Duodenal mucosa (tissue), 2 donors: Measurements from ENCODE around the gene GNA15.

Experiments used
- H3K27ac ChIP-seq: one replicate; pipeline ENCODE4 v1.7.0; 2013; ENCODE audit warnings: low read depth, low read length
- H3K27me3 ChIP-seq, 2 donors: one replicate each; pipeline ENCODE4 v1.7.0; 2013; ENCODE audit warnings: low read length in 2 of 2, control low read depth in 1 of 2; ENCODE audit not compliant: insufficient read depth in 2 of 2, control insufficient read depth in 1 of 2
- H3K36me3 ChIP-seq, 2 donors: one replicate each; pipeline ENCODE4 v1.7.0; 2013; ENCODE audit warnings: low read length in 2 of 2, control low read depth in 1 of 2; ENCODE audit not compliant: insufficient read depth in 2 of 2, control insufficient read depth in 1 of 2
- H3K4me1 ChIP-seq, 2 donors: one replicate each; pipeline ENCODE4 v1.7.0; 2013; ENCODE audit warnings: low read length in 2 of 2, control low read depth in 1 of 2; ENCODE audit not compliant: insufficient read depth in 2 of 2, control insufficient read depth in 1 of 2
- H3K4me3 ChIP-seq, 2 donors: one replicate each; pipeline ENCODE4 v1.7.0; 2013; ENCODE audit warnings: low read length in 2 of 2, low read depth in 1 of 2
- H3K9ac ChIP-seq, 2 donors: one replicate each; pipeline ENCODE4 v1.7.0; 2013; ENCODE audit warnings: low read length in 2 of 2, low read depth in 1 of 2
- H3K9me3 ChIP-seq, 2 donors: one replicate each; pipeline ENCODE4 v1.7.0; 2013; ENCODE audit warnings: low read length in 2 of 2, control low read depth in 1 of 2; ENCODE audit not compliant: control insufficient read depth in 1 of 2

Gene GNA15

DNA sequence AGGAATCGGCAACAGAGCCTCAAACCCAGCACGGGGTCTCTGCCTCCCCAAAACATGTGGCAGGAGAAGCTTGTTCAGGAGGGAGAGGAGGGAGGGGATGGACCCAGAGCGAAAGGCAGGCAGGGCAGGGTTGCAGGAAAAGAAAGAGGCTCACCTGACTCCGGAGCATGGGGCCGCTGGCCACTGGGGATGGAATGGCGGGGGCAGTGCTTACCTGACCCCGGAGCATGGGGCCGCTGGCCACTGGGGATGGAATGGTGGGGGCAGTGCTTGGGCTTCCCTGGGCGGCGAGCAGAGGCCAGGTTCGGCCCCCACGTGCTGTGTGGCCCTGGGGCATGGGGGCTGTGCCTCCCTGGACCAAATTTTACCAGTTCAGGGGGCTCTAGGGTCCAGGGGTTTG is 75.4 kb downstream of the GNA15 start:
- Histone ChIP-seq H3K27me3 (no peaks in the 10 kb centered on the region), H3K9me3 (no peaks in the 10 kb centered on the region), H3K9ac (no peak overlapping the region), H3K4me3 (no peak overlapping the region), H3K36me3 (peaks cover 6 to 16% of the 10 kb centered on the region in 2 donors), H3K27ac (no peak overlapping the region), H3K4me1 (no peaks in the 10 kb centered on the region)

DNA sequence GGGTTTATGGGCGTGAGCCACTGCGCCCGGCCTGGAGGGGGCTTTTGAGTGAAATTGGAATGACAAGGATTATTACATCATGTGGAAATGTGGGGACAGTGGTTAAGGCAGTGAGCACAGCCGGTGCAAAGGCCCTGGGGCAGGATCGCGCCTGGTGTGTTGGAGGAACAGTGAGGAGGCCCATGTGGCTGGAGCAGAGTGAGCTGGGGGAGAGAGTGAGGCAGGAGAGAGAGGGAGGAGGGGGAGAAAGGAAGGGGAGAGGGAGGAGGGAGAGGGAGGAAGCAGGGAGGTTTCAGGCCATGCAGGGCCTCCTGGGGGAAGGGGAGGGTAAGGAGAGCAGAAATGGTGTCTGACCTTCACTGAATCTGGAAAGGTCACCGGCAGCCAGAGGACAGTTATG is 77.3 kb downstream of the GNA15 start:
- H3K36me3 ChIP-seq = peaks cover 0 to under 1% of the 10 kb centered on the region in 2 donors
- no peak overlapping the region for H3K9ac ChIP-seq
- no peaks in the 10 kb centered on the region for H3K4me1 ChIP-seq
- no peak overlapping the region for H3K27ac ChIP-seq
- H3K9me3 ChIP-seq = no peaks in the 10 kb centered on the region
- H3K4me3 ChIP-seq = no peak overlapping the region
- H3K27me3 ChIP-seq = no peaks in the 10 kb centered on the region
